GM12878 (cell line): ENCODE measurements around the gene FTH1. TPM values are rescaled to one million over a fixed set of nuclear protein-coding genes. Genes with fewer than 3 reads are reported as not detected.
A peak's percentile ranks its signal among the peaks of the same experiment; 100 is the strongest.

ENCODE experiments used
- ATAC-seq: fragments of 200-7000 bp; cut with Tn5 transposase; 3 replicates; pipeline ENCODE4 v1.9.1; 2020; ENCODE audit warnings: mild to moderate bottlenecking, moderate library complexity
- BruUV-seq: library from RNA; stranded (reverse); fragments of 400-500 nt; replicated peaks from 2 replicates; lab custom pipeline; 2021; lab: Mats Ljungman, UMichigan
- CTCF ChIA-PET: fragments of 300-600 bp; sonication (Branson Sonifier 250); formaldehyde crosslinking; extraction: SDS; loops from one replicate; lab custom pipeline; 2021; ENCODE audit warnings: inconsistent platforms; lab: Yijun Ruan, JAX
- POLR2A ChIA-PET: fragments of 350-600 bp; formaldehyde crosslinking; extraction: SDS; loops from one replicate; lab custom pipeline; 2021; ENCODE audit warnings: inconsistent platforms; lab: Charles Lee
- RAD21 ChIA-PET: fragments of 300-600 bp; sonication (Branson Sonifier 250); formaldehyde crosslinking; loops from one replicate; lab custom pipeline; 2023; ENCODE audit warnings: antibody characterized with exemption; ENCODE audit not compliant: unreplicated experiment; lab: Charles Lee
- SMC1A ChIA-PET: fragments of 300-600 bp; sonication (Branson Sonifier 250); formaldehyde crosslinking; loops from one replicate; lab custom pipeline; 2023; ENCODE audit not compliant: unreplicated experiment, uncharacterized antibody; lab: Charles Lee
- DNase-seq: peaks from one replicate; pipeline ENCODE4 v3.0.0-alpha.2; 2011; ENCODE audit warnings: low read depth, low spot score
- FAIRE-seq: peaks from 3 replicates; lab custom pipeline; 2011; peaks lifted over from hg19 to GRCh38; lab: Jason Lieb, UNC
- H2AFZ ChIP-seq: 2 replicates; pipeline ENCODE4 v1.6.0; 2011; ENCODE audit warnings: low read depth, low read length, control low read depth; ENCODE audit not compliant: control insufficient read depth
- H3K27ac ChIP-seq: 2 replicates; pipeline ENCODE4 v1.5.1; 2011; ENCODE audit warnings: control low read depth; ENCODE audit not compliant: control insufficient read depth, insufficient read depth
- H3K27me3 ChIP-seq, 2 experiments: replicated peaks in 1 of 2; 2 replicates each; pipeline versions ENCODE4 v1.6.0 to v1.6.1; 2011; ENCODE audit warnings: low read length in 1 of 2; ENCODE audit not compliant: control insufficient read depth in 2 of 2, insufficient read depth in 2 of 2
- H3K36me3 ChIP-seq, 2 experiments: 2 replicates each; pipeline ENCODE4 v1.5.1; 2011; ENCODE audit warnings: low read length in 1 of 2; ENCODE audit not compliant: control insufficient read depth in 2 of 2, insufficient read depth in 2 of 2
- H3K4me1 ChIP-seq: 2 replicates; pipeline ENCODE4 v1.6.1; 2011; ENCODE audit warnings: mild to moderate bottlenecking, low read length, moderate library complexity, mixed read lengths; ENCODE audit not compliant: control insufficient read depth, insufficient read depth
- H3K4me2 ChIP-seq: 2 replicates; pipeline ENCODE4 v1.6.0; 2011; ENCODE audit warnings: control low read depth; ENCODE audit not compliant: control insufficient read depth, insufficient read depth
- H3K4me3 ChIP-seq: fragments of 200-600 bp; sonication (generic); 2 replicates; pipeline ENCODE4 v1.5.1; 2016
- H3K79me2 ChIP-seq: 2 replicates; pipeline ENCODE4 v1.6.0; 2011; ENCODE audit warnings: low read length; ENCODE audit not compliant: control insufficient read depth, insufficient read depth
- H3K9ac ChIP-seq: 2 replicates; pipeline ENCODE4 v1.8.0; 2011; ENCODE audit warnings: low read length, control low read depth, mixed read lengths; ENCODE audit not compliant: control insufficient read depth, insufficient read depth
- H3K9me3 ChIP-seq: replicated peaks from 3 replicates; pipeline ENCODE4 v1.5.1; 2011; ENCODE audit warnings: mild to moderate bottlenecking, low read length; ENCODE audit not compliant: control insufficient read depth, insufficient read depth
- H4K20me1 ChIP-seq: 2 replicates; pipeline ENCODE4 v1.6.0; 2011; ENCODE audit not compliant: control insufficient read depth, insufficient read depth
- CBFB ChIP-seq: IDR thresholded peaks from 2 replicates; pipeline ENCODE4 v1.6.1; 2016; ENCODE audit warnings: antibody characterized with exemption, low read depth
- CHD4 ChIP-seq: fragments of 200-600 bp; sonication (generic); IDR thresholded peaks from 2 replicates; pipeline ENCODE4 v1.6.1; 2016; ENCODE audit warnings: mild to moderate bottlenecking
- EED ChIP-seq: sonication (generic); IDR thresholded peaks from 2 replicates; pipeline ENCODE4 v1.6.1; 2016; ENCODE audit warnings: antibody characterized with exemption, low read depth
- EGR1 ChIP-seq, 2 experiments: IDR thresholded peaks; 1 replicate in 1 of 2; 2 replicates in 1 of 2; pipeline ENCODE4 v1.6.1; 2011 to 2012; ENCODE audit warnings: low read depth in 2 of 2, low read length in 2 of 2, borderline replicate concordance in 1 of 2, mild to moderate bottlenecking in 1 of 2, moderate library complexity in 1 of 2
- ELK1 ChIP-seq: IDR thresholded peaks from 2 replicates; pipeline ENCODE4 v1.6.1; 2012; ENCODE audit warnings: low read depth, low read length, improper control_type of control experiment
- IRF4 ChIP-seq: IDR thresholded peaks from 2 replicates; pipeline ENCODE4 v1.6.1; 2011; ENCODE audit warnings: low read depth, low read length
- JUND ChIP-seq: IDR thresholded peaks from 2 replicates; pipeline ENCODE4 v1.6.1; 2012; ENCODE audit warnings: low read depth, mild to moderate bottlenecking, low read length, improper control_type of control experiment, moderate library complexity
- KAT2A ChIP-seq: conservative IDR thresholded peaks from 2 replicates; pipeline ENCODE4 v1.6.1; 2011; ENCODE audit warnings: low read depth, low read length; ENCODE audit not compliant: control insufficient read depth
- KDM1A ChIP-seq: fragments of 200-600 bp; sonication (generic); IDR thresholded peaks from 2 replicates; pipeline ENCODE4 v1.6.1; 2016; ENCODE audit warnings: borderline replicate concordance
- MLLT1 ChIP-seq: fragments of 450-650 bp; IDR thresholded peaks from 2 replicates; pipeline ENCODE4 v1.6.1; 2016; ENCODE audit warnings: mild to moderate bottlenecking
- MTA2 ChIP-seq: fragments of 450-650 bp; IDR thresholded peaks from 2 replicates; pipeline ENCODE4 v1.6.1; 2016; ENCODE audit warnings: low read depth, mild to moderate bottlenecking, moderate library complexity
- NFIC ChIP-seq: IDR thresholded peaks from 2 replicates; pipeline ENCODE4 v1.6.1; 2012; ENCODE audit warnings: low read depth, mild to moderate bottlenecking, inconsistent platforms, low read length, moderate library complexity
- NFXL1 ChIP-seq: fragments of 450-650 bp; IDR thresholded peaks from 2 replicates; pipeline ENCODE4 v1.6.1; 2017; ENCODE audit warnings: antibody characterized with exemption, mild to moderate bottlenecking, borderline replicate concordance
- NR2C2 ChIP-seq: IDR thresholded peaks from 2 replicates; pipeline ENCODE4 v1.6.1; 2011; ENCODE audit warnings: borderline replicate concordance, low read depth; ENCODE audit not compliant: control insufficient read depth, insufficient read length
- PAX8 ChIP-seq: fragments of 450-650 bp; IDR thresholded peaks from 2 replicates; pipeline ENCODE4 v1.6.1; 2017; ENCODE audit warnings: mild to moderate bottlenecking, moderate library complexity
- RBBP5 ChIP-seq: fragments of 200-600 bp; sonication (generic); conservative IDR thresholded peaks from 2 replicates; pipeline ENCODE4 v1.6.1; 2016
- RELA ChIP-seq: fragments of 450-650 bp; IDR thresholded peaks from 2 replicates; pipeline ENCODE4 v1.8.0; 2014; ENCODE audit warnings: borderline replicate concordance; ENCODE audit not compliant: partially characterized antibody
- RUNX3 ChIP-seq: IDR thresholded peaks from 2 replicates; pipeline ENCODE4 v1.6.1; 2012; ENCODE audit warnings: low read length, inconsistent platforms
- SMAD5 ChIP-seq: IDR thresholded peaks from 2 replicates; pipeline ENCODE4 v1.6.1; 2016; ENCODE audit warnings: antibody characterized with exemption, low read depth
- SREBF2 ChIP-seq: IDR thresholded peaks from 2 replicates; pipeline ENCODE4 v1.6.1; 2012; ENCODE audit warnings: mild to moderate bottlenecking, low read length
- SUPT20H ChIP-seq: IDR thresholded peaks from 2 replicates; pipeline ENCODE4 v1.6.1; 2011; ENCODE audit warnings: low read depth, mild to moderate bottlenecking, low read length, moderate library complexity, borderline replicate concordance; ENCODE audit not compliant: control insufficient read depth
- ZNF384 ChIP-seq: IDR thresholded peaks from 2 replicates; pipeline ENCODE4 v1.6.1; 2012; ENCODE audit warnings: low read depth, mild to moderate bottlenecking, low read length, improper control_type of control experiment, borderline replicate concordance
- ZZZ3 ChIP-seq: IDR thresholded peaks from 2 replicates; pipeline ENCODE4 v1.6.1; 2011; ENCODE audit warnings: low read depth; ENCODE audit not compliant: control insufficient read depth, insufficient read length
- WGBS: methylation state at CpG from one replicate; pipeline ENCODE4 v1.1.6; 2016; ENCODE audit warnings: low lambda C conversion rate; ENCODE audit not compliant: insufficient replicate concordance, insufficient coverage; ENCODE audit errors: missing lambda C conversion rate; 5-methylcytosine and 5-hydroxymethylcytosine counted together
- in situ Hi-C: fragments of 300-500 bp; cut with MboI; formaldehyde crosslinking; loops from 9 replicates; pipeline ENCODE4 v1.14.3; 2018; ENCODE audit warnings: mixed read lengths
- intact Hi-C: fragments of 100-400 bp; cut with micrococcal nuclease; formaldehyde crosslinking; loops from one replicate; pipeline ENCODE4 v1.14.2; 2022; ENCODE audit not compliant: unreplicated experiment
- polyA plus RNA-seq, 11 experiments: library from polyadenylated mRNA; depleted of rRNA in 4 of 11; unstranded in 6 of 11; stranded (reverse) in 5 of 11; fragments of >200 nt; fragmentation: Nextera tagmentation in 4 of 11; fragmentation: Illumina TruSeq in 1 of 11; extraction: Ambion mirVana in 4 of 11; extraction: Trizol in 1 of 11; gene quantifications; 1 replicate in 1 of 11; 2 replicates in 10 of 11; pipeline versions ENCODE4 v1.2.1 to v1.2.3, GENCODE V29; 2011 to 2016; ENCODE audit warnings: inconsistent platforms in 2 of 11, missing spikeins in 2 of 11, low read depth in 1 of 11
- total RNA-seq, 4 experiments: library from RNA; depleted of rRNA in 3 of 4; stranded (reverse); fragments of >200 nt in 3 of 4; fragmentation: Illumina TruSeq in 1 of 4; extraction: Trizol in 1 of 4; gene quantifications; 2 replicates each; pipeline versions ENCODE4 v1.2.1 to v1.2.3, GENCODE V29; 2013 to 2021

The FTH1 gene
- total and polyA plus RNA-seq, 10 of the 15 experiments (the other 5 are each of a cell fraction or from before 2014, with no cell fraction given): 289 to 4,154 (median 960) TPM

GRCh38 chr11:61971248-61972111 lies 4.0 kb upstream of the FTH1 start:
- Histone ChIP-seq H3K9ac (peak overlapping the region; percentile 73), H3K4me3 (peak overlapping the region; percentile 55; the same call in 1 of the 2 replicates), H3K27ac (peak overlapping the region; percentile 74), H3K36me3 (no peaks in the 10 kb centered on the region), H2AFZ (peak overlapping the region; percentile 80), H3K27me3 (no peaks in the 10 kb centered on the region), H3K79me2 (peaks cover 16% of the 10 kb centered on the region), H4K20me1 (0 out of 2 replicates have a peak, but pooled peaks cover under 1% of the 10 kb centered on the region), H3K9me3 (no peaks in the 10 kb centered on the region), H3K4me2 (peak overlapping the region; percentile 99), H3K4me1 (peaks cover 39% of the 10 kb centered on the region)
- CTCF ChIA-PET: interaction anchor here (0.7 to 7.0 kb wide), 11 partner anchors 7 to 174 kb away, joined by 3 to 49 read pairs (median 6); no protein-coding TSS in a partner anchor
- BruUV-seq: no TSS peak
- RAD21 ChIA-PET: interaction anchor here (0.9 to 2.4 kb wide), 4 partner anchors 8 to 110 kb away, joined by 3 to 9 read pairs (median 5); no protein-coding TSS in a partner anchor
- intact Hi-C loops (no loop called here), in situ Hi-C loops (no loop called here)
- peak; percentile 20 for ATAC-seq
- SMC1A ChIA-PET: interaction anchor here (0.6 to 5.8 kb wide), 10 partner anchors 8 to 216 kb away, joined by 3 to 29 read pairs (median 4); partner anchors contain the start of gene FADS2
- peak; percentile 18 for FAIRE-seq
- peak; percentile 66 for DNase-seq
- POLR2A ChIA-PET: interaction anchor here (0.7 to 2.7 kb wide), 3 partner anchors 9 to 170 kb away, joined by 3 to 15 read pairs (median 10); partner anchors contain the start of gene FADS2
- 19% methylated on average over 16 of the region's 16 CpGs for WGBS
- TF ChIP-seq IRF4 (no peak), KAT2A (no peak), PAX8 (no peak), RBBP5 (no peak), SUPT20H (no peak), CBFB (0 out of 2 replicates have a peak, but pooled peaks have one; percentile 37), NFXL1 (no peak), KDM1A (no peak), EGR1 (IDR thresholded peaks at IDR 0.05; ENCODE audit: borderline replicate concordance in 1 of 2, low read depth in 2 of 2, low read length in 2 of 2) (peak in 1 of 2 experiments; percentile 83; a peak in 2 of 3 replicates), EED (peak; percentile 62), MLLT1 (0 out of 2 replicates have a peak, but pooled peaks have one; percentile 15), JUND (no peak), ZNF384 (no peak), SREBF2 (no peak), SMAD5 (no peak), ZZZ3 (no peak), CHD4 (no peak), NR2C2 (no peak), NFIC (no peak), ELK1 (no peak), RELA (no peak), RUNX3 (peak; percentile 87), MTA2 (peak; percentile 20; the same call in 1 of the 2 replicates)
